GM12891 (cell line): Measurements from ENCODE around the gene CCDC88C.

ENCODE experiments used
- POLR2A ChIP-seq: IDR thresholded peaks from 2 replicates; pipeline ENCODE4 v1.6.1; 2011; ENCODE audit warnings: low read depth, low read length, control low read depth
- POLR2AphosphoS5 ChIP-seq: IDR thresholded peaks from 2 replicates; pipeline ENCODE4 v1.6.1; 2011; ENCODE audit warnings: low read depth, low read length, control low read depth
- POU2F2 ChIP-seq: IDR thresholded peaks from 2 replicates; pipeline ENCODE4 v1.6.1; 2011; ENCODE audit warnings: low read depth, mild to moderate bottlenecking, control low read depth, low read length, moderate library complexity
- SPI1 ChIP-seq: IDR thresholded peaks from 2 replicates; pipeline ENCODE4 v1.6.1; 2011; ENCODE audit warnings: low read depth, low read length, control low read depth

DNA sequence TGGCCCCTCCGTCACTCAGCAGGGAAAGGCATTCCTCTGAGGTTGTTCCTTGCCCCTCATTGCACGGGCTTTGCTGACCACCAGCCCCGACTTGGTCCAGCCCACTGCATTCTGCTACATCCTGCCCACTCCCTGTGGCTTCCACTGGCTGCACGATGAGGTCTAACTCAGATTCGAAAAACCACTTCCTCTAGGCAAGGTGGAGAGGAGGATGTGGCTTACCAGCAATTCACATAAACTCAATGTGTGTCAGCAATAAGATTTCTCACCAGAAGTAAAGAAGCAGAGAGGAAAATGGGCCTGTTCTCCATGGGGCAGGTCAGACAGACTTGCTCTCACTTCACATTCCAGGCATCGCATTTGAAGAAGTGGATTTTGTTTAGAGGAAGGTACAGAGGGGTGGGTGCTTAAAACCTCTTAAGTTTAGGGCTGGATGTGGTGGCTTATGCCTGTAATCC, 187.8 kb downstream of the CCDC88C start:
- peak; percentile 59 for TF ChIP-seq POLR2AphosphoS5
- peak; percentile 79 for TF ChIP-seq POU2F2
- TF ChIP-seq SPI1 = peak; percentile 88
- TF ChIP-seq POLR2A = peak; percentile 62; the same call in 1 of the 2 replicates
